GM12872 (cell line): ENCODE measurements around the gene CARD10.

Source experiments
- TF ChIP-seq, protein P1 (sequence below): IDR thresholded peaks from 3 replicates; pipeline ENCODE4 v1.5.1; 2011; ENCODE audit warnings: low read depth, mild to moderate bottlenecking, low read length, moderate library complexity; ENCODE audit not compliant: insufficient read depth

CARD10 gene

DNA sequence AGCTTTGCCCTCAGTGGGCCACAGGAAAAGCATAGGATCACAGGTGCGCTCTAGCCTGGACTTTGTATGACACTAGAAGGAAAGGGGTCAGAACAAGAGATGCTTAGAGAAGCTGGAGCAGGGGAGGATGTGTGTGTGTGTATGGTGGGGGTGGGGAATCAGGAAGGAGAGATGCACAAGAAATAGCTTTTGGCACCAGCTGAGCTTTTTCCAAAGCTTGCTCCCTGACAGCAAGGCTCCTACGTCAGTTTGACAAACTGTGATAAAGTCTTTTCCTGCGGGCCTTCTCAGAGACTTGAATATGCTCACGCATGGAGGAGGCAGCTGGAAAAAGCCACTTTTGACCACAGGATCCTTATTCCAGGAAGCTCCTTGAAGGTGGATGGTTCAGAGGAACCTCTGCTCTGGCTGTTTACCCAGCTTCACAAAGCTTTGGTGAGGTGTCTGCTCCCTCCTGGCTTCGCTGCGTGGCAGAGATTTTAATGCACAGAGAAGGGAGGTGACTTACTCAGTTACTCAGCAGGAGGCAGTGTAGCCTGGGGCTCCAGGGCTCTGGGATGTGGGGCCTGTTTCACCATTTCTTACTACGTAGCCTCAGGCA is 45.0 kb upstream of the CARD10 start:
- TF ChIP-seq, protein P1, sequence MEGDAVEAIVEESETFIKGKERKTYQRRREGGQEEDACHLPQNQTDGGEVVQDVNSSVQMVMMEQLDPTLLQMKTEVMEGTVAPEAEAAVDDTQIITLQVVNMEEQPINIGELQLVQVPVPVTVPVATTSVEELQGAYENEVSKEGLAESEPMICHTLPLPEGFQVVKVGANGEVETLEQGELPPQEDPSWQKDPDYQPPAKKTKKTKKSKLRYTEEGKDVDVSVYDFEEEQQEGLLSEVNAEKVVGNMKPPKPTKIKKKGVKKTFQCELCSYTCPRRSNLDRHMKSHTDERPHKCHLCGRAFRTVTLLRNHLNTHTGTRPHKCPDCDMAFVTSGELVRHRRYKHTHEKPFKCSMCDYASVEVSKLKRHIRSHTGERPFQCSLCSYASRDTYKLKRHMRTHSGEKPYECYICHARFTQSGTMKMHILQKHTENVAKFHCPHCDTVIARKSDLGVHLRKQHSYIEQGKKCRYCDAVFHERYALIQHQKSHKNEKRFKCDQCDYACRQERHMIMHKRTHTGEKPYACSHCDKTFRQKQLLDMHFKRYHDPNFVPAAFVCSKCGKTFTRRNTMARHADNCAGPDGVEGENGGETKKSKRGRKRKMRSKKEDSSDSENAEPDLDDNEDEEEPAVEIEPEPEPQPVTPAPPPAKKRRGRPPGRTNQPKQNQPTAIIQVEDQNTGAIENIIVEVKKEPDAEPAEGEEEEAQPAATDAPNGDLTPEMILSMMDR: no peak

DNA sequence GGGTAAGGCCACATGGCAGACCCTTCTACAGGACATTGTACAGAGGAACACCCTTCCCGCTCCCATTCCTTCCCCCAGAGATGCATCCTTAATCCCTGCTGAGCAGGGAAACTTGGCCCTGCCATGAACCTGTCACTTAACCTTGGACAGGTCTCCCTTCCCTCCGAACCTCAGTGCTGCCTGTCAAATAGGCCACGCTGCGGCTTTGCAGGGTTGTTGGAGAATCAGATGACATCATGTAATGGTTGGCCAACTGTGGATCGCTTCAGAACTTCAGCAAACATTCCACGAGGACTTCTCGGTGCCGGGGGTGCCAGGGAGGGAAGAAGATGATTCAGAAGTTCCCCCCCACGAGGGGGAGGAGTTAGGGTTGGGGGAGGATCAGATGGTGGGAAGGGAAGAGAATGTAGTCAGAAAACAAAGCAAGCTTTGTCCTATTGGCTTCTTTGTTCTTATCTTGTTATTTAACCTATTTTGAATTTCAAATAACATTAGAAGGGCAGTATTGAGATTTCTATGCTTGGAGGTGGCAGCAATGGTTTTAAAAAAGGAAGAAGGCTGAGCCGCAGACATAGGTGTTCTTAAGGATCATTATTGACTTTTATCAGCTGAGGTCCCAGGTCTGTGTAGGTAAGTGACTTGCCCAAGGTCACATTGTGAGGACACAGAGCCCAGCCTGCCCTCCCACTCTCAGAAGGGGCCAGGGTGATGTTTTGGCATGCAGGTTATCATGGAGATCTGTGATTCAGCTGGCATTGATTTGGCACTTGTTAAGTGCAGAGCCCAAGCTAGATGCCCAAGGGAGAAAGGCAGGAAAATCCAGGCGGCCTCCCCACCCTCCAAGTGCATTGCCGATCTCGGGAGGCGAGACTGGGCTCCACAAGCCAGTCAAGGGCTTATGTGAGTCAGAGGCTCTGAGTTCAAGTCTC is 44.2 kb upstream of the CARD10 start:
- TF ChIP-seq, protein P1: no peak

DNA sequence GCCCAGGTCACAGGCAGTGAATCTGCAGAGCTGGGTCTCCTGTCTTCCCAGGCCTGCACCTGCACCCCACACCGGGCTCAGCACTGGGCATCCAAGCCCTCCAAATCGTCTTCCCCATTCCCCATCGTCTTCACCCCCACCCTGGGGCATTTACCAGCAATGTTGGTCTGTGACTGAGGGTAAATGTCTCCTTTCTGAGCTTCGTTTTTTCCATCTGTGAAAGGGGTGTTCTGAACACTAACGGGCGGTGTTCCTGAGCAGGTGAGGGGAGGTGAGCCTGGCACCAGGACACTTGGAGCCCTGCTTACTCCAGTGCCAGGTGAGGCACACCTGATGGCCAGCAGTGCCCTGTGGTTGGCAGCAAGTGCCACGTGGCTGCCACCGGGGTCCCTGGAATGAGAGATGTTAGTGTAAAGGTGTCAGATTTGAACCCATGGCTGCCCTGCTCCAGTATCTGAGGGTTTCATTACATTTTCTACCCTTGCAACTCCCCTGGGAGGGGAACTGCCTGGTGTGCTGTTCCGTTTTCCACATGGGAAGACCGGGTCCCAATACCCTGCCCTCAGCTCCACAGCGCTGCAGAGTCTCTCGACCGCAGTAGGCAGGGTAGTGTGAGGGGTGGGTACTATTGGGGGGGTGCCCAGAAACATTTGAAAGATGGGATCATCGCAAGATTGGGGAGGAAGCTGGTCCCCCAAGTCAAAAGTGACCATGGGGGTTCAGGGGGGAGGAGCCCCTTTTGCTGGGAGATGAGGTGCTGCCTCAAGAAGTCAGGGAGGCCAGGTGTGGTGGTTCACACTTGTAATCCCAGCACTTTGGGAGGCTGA is 43.0 kb upstream of the CARD10 start:
- TF ChIP-seq, protein P1: no peak

DNA sequence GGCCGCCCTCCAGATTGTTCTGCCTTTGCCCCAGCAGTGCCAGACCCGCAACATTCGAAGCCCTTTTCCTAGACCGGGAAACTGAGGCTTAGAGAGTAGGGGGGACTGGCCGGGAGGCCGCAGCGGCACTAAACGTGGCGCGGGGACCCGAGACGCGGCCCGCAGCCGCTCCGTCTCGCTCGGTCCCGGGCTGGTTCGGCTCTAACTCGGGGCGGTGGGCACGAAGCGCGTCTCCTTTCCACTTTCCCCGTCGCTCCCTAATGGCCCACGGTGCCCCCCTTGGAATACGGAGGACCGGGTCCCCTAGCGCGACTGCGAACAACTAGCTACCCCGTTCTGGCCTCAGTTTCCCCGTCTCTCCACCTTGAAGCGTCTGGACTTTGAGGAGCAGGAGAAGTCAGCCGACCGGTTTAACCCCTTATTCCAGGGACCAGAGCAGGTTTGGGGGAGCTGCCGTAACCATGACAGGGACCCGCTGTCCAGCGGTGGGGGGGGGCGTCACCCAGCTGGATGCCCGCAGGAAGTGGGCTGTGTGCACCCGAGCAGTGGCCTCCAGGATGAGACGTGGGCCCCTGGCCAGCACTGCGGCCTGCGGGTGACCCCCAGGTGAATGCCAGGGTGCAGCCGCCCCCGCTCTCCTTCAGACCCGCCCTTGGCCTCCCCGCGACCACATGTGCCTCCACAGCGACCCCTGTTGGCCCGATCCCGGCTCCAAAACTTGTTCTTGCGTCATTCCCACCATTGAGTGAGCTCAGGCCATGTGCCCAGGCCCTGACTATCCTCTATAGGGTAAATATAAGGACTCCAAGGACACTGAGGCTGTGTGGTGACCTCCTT is 42.2 kb upstream of the CARD10 start:
- TF ChIP-seq, protein P1: peak; percentile 82

DNA sequence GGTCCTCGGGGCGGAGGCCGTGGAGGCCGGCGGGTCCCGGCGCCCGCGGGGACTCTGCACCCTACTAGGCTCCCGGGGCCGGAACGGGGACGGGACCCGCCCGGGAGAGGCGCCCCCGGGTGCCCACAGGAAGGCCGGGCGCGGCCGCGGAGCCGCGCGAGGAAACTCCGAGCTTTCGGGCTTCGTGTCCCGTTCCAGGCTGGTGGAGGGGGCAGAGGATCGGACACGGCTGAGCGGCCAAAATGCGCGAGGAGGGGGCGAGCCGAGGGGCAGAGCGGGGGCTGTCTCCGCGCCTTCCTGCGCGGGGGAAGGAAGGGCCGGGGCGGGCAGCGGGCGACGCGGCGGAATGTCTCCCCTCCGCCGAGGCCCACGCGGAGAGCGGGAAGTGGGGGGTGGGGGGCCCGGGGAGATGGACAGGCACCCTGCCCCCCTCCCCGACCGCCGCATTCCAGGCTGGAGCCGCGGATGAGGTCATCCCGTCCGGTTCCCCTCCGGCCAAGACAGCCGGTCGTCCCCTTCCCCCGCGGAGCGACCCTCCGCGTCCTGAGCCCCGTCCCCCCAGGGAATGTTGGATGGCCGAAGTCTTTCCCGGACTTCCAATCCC is 41.5 kb upstream of the CARD10 start:
- TF ChIP-seq, protein P1: no peak

DNA sequence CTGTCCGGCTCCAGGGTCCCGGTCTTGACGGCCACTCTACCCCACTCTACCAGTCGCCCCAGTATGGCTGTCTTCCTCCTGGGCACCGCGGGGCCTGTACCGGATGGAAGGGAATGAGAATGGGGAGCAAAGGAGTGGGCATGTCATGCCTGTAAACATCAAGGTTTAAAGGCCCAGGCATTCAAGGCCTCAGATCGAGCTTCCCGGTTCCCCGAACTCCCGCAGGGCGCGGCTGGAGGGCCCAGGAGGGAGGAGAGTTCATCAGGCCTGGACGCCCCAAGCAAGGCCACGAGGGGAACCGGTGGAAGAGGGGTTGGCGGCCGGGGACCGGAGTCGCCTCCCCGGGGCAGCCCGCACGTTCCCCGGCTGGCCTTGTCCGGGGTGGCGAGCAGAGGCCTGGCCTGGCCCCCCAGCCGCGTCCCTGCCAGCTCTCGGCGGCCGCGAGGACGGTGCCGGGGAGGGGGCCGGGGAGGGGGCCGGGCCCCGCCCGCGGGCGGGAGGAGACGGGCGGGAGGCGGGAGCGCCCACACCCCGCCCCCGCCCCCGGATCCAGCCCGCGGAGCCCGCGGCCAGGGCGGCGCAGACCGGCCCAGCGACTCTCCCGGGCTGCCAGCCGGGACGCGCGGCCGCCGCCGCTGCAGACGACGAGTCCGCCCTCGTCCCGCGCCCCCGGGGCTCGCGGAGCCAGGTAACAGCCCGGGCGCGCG is 40.8 kb upstream of the CARD10 start, which contains the start of gene CDC42EP1:
TSS of gene CDC42EP1 (plus strand) at position 580 of the 707 bp plus-strand sequence. CDS start 5,870 bp downstream, outside the sequence.
- TF ChIP-seq, protein P1: no peak
